Activated B cell treated with CpG ODN at 0.5 μM for 24 hours (primary cell): ENCODE data around the gene NDUFAF2. TPM values are rescaled to one million over a fixed set of nuclear protein-coding genes. Genes with fewer than 3 reads are reported as not detected.
"Not testable (repeated sequence)": the region's sequence is repeated elsewhere in the genome, so short reads cannot be mapped to it uniquely, and the experiment has no call there.

Experiments
- ATAC-seq: fragments of 200-7000 bp; cut with Tn5 transposase; one replicate; pipeline ENCODE4 v1.10.0; 2021; ENCODE audit warnings: low read depth, mild to moderate bottlenecking, moderate library complexity
- CTCF ChIA-PET: fragments of 350-600 bp; sonication (Branson Sonifier 250); formaldehyde crosslinking; loops from one replicate; lab custom pipeline; 2021; ENCODE audit warnings: antibody characterized with exemption; lab: Charles Lee
- POLR2A ChIA-PET: fragments of 350-600 bp; sonication (Branson Sonifier 250); formaldehyde crosslinking; loops from one replicate; lab custom pipeline; 2021; ENCODE audit warnings: antibody characterized with exemption; lab: Charles Lee
- DNase-seq: peaks from one replicate; pipeline ENCODE4 v3.0.0; 2022
- H3K27ac Mint-ChIP-seq: one replicate; pipeline ENCODE4 v1.8.0; 2020; ENCODE audit warnings: mixed read lengths
- H3K27me3 Mint-ChIP-seq: one replicate; pipeline ENCODE4 v1.8.0; 2021; ENCODE audit warnings: mixed read lengths
- H3K36me3 Mint-ChIP-seq: one replicate; pipeline ENCODE4 v1.8.0; 2021; ENCODE audit warnings: low read depth, mixed read lengths
- H3K4me1 Mint-ChIP-seq: one replicate; pipeline ENCODE4 v1.8.0; 2021; ENCODE audit warnings: mixed read lengths
- H3K4me3 Mint-ChIP-seq: one replicate; pipeline ENCODE4 v1.8.0; 2020; ENCODE audit warnings: mild to moderate bottlenecking, mixed read lengths
- H3K9me3 Mint-ChIP-seq: one replicate; pipeline ENCODE4 v1.8.0; 2020; ENCODE audit warnings: mixed read lengths
- CTCF ChIP-seq: fragments of 200-600 bp; IDR thresholded peaks from one replicate; pipeline ENCODE4 v1.8.0; 2022; ENCODE audit warnings: antibody characterized with exemption, mild to moderate bottlenecking
- intact Hi-C: fragments of 100-400 bp; cut with micrococcal nuclease; formaldehyde crosslinking; loops from one replicate; pipeline ENCODE4 v1.15.1; 2024
- total RNA-seq: library from RNA; stranded (reverse); gene quantifications from 2 replicates; pipeline ENCODE4 v1.2.3, GENCODE V29; 2022

The NDUFAF2 gene
- total RNA-seq, 1 donor from 2014 or later, result 13.1 TPM

GRCh38 chr5:60961685-60962084 is 16.7 kb downstream of the NDUFAF2 start:
- peaks cover 7% of the 10 kb centered on the region for H3K9me3 Mint-ChIP-seq
- DNase-seq (no peak), ATAC-seq (no peak)
- no peak for TF ChIP-seq CTCF
- intact Hi-C loops, result loop anchor here (5.0 kb wide), 1 partner anchor 1149 kb away; no protein-coding TSS in a partner anchor
- H3K27me3 Mint-ChIP-seq, result no peaks in the 10 kb centered on the region
- H3K27ac Mint-ChIP-seq, result no peak overlapping the region
- no peaks in the 10 kb centered on the region for H3K36me3 Mint-ChIP-seq
- POLR2A ChIA-PET, result no interaction called here
- CTCF ChIA-PET, result no interaction called here
- peaks cover 2% of the 10 kb centered on the region for H3K4me1 Mint-ChIP-seq
- no peak overlapping the region for H3K4me3 Mint-ChIP-seq

GRCh38 chr5:60972231-60972630 is 27.2 kb downstream of the NDUFAF2 start:
- Mint-ChIP-seq H3K27me3 (no peaks in the 10 kb centered on the region), H3K36me3 (peaks cover 16% of the 10 kb centered on the region), H3K4me1 (peaks cover 7% of the 10 kb centered on the region), H3K4me3 (no peak overlapping the region), H3K9me3 (peaks cover 31% of the 10 kb centered on the region), H3K27ac (peak overlapping the region; percentile 14)
- DNase-seq (no peak), ATAC-seq (peak; percentile 71)
- ChIA-PET POLR2A (no interaction called here), CTCF (no interaction called here)
- intact Hi-C loops, result no loop called here
- no peak for TF ChIP-seq CTCF

GRCh38 chr5:60977956-60978737 is 33.1 kb downstream of the NDUFAF2 start:
- no peak for ATAC-seq
- no peak for TF ChIP-seq CTCF
- no peak for DNase-seq
- H3K27me3 Mint-ChIP-seq, result no peaks in the 10 kb centered on the region
- no peak overlapping the region for H3K27ac Mint-ChIP-seq
- peaks cover 13% of the 10 kb centered on the region for H3K9me3 Mint-ChIP-seq
- POLR2A ChIA-PET, result no interaction called here
- CTCF ChIA-PET, result no interaction called here
- intact Hi-C loops, result no loop called here
- no peaks in the 10 kb centered on the region for H3K4me1 Mint-ChIP-seq
- H3K4me3 Mint-ChIP-seq, result no peak overlapping the region
- H3K36me3 Mint-ChIP-seq, result peaks cover 15% of the 10 kb centered on the region

GRCh38 chr5:60978968-60979367 is 34.0 kb downstream of the NDUFAF2 start:
- CTCF ChIA-PET, result no interaction called here
- POLR2A ChIA-PET, result no interaction called here
- Mint-ChIP-seq H3K9me3 (peaks cover 13% of the 10 kb centered on the region), H3K4me1 (no peaks in the 10 kb centered on the region), H3K36me3 (peaks cover 15% of the 10 kb centered on the region), H3K27ac (no peak overlapping the region), H3K27me3 (no peaks in the 10 kb centered on the region), H3K4me3 (no peak overlapping the region)
- ATAC-seq (no peak), DNase-seq (no peak)
- TF ChIP-seq CTCF, result no peak
- intact Hi-C loops, result no loop called here

GRCh38 chr5:60980511-60980910 is 35.5 kb downstream of the NDUFAF2 start:
- intact Hi-C loops, result no loop called here
- ChIA-PET CTCF (no interaction called here), POLR2A (no interaction called here)
- Mint-ChIP-seq H3K4me3 (no peak overlapping the region), H3K27me3 (no peaks in the 10 kb centered on the region), H3K36me3 (peaks cover 15% of the 10 kb centered on the region), H3K4me1 (no peaks in the 10 kb centered on the region), H3K9me3 (peaks cover 18% of the 10 kb centered on the region), H3K27ac (no peak overlapping the region)
- TF ChIP-seq CTCF, result no peak
- DNase-seq, result no peak
- ATAC-seq, result no peak

GRCh38 chr5:60982127-60982526 is 37.1 kb downstream of the NDUFAF2 start:
- not testable (repeated sequence) for H3K27me3 Mint-ChIP-seq

More at GRCh38 chr5:60982127-60982526, 37.1 kb downstream of the NDUFAF2 start:
- peaks cover 25% of the 10 kb centered on the region for H3K9me3 Mint-ChIP-seq
- intact Hi-C loops, CTCF ChIA-PET, H3K27ac Mint-ChIP-seq, POLR2A ChIA-PET, ATAC-seq, H3K4me3 Mint-ChIP-seq, DNase-seq, H3K4me1 Mint-ChIP-seq: not testable (repeated sequence)
- peaks cover 19% of the 10 kb centered on the region for H3K36me3 Mint-ChIP-seq
